Measurements from ENCODE around the gene ZNF324. TPM values are rescaled to one million over a fixed set of nuclear protein-coding genes. Genes with fewer than 3 reads are reported as not detected.

The ZNF324 gene
- total and polyA plus RNA-seq, 2 of the 4 experiments (the other 2 are of a cell fraction): 6.0 to 6.6 TPM

- Histone ChIP-seq H3K18ac (ENCODE audit: low read depth, low read length) (no peak overlapping the region), H3K9ac (ENCODE audit: low read depth, low read length) (no peak overlapping the region), H3K4me2 (ENCODE audit: low read depth, low read length) (no peak overlapping the region), H3K4me1 (ENCODE audit: control insufficient read depth, insufficient read depth, low read length) (no peaks in the 10 kb centered on the region), H4K91ac (ENCODE audit: insufficient read depth, low read depth, low read length) (no peak overlapping the region), H3K36me3 (ENCODE audit: control insufficient read depth, insufficient read depth, low read length) (peaks cover 19% of the 10 kb centered on the region), H3K9me1 (ENCODE audit: insufficient read depth, low read length) (peaks cover 16% of the 10 kb centered on the region; the same call in 1 of the 2 replicates), H3K9me3 (ENCODE audit: control insufficient read depth, insufficient read depth, low read length) (no peaks in the 10 kb centered on the region), H2BK20ac (ENCODE audit: low read depth, low read length) (no peak overlapping the region), H4K20me1 (ENCODE audit: insufficient read depth, low read length) (no peaks in the 10 kb centered on the region), H3K14ac (replicated peaks; ENCODE audit: low read depth, low read length) (no peak overlapping the region), H2BK120ac (ENCODE audit: low read depth, low read length) (no peak overlapping the region), H2BK5ac (ENCODE audit: low read depth, low read length, poor library complexity, severe bottlenecking) (no peak overlapping the region), H4K5ac (ENCODE audit: low read depth, low read length) (no peak overlapping the region), H2BK15ac (ENCODE audit: low read depth, low read length) (no peak overlapping the region), H2AK5ac (ENCODE audit: low read depth, low read length) (no peak overlapping the region), H3K23ac (ENCODE audit: low read depth, low read length) (no peak overlapping the region), H4K8ac (ENCODE audit: low read depth in 2 of 2, low read length in 2 of 2) (no peak overlapping the region), H3K79me1 (ENCODE audit: low read depth in 1 of 2, low read length in 2 of 2) (peaks cover 8 to 13% of the 10 kb centered on the region in 2 experiments; a peak in 2 of 4 replicates), H3K56ac (ENCODE audit: extremely low read depth, insufficient read depth, low read length) (no peak overlapping the region), H3K4ac (ENCODE audit: low read depth, low read length) (no peak overlapping the region), H3K4me3 (ENCODE audit: insufficient read depth, low read depth, low read length) (no peak overlapping the region), H2AK9ac (replicated peaks; ENCODE audit: low read depth, low read length, poor library complexity) (no peak overlapping the region), H2AFZ (replicated peaks; ENCODE audit: low read length, poor library complexity) (no peak overlapping the region), H3K27ac (ENCODE audit: insufficient read depth, low read length) (no peak overlapping the region), H3K27me3 (ENCODE audit: control insufficient read depth, insufficient read depth, low read length) (no peaks in the 10 kb centered on the region)
- TF ChIP-seq MAZ (IDR thresholded peaks at IDR 0.05; ENCODE audit: borderline replicate concordance, low read depth, low read length) (no peak), POLR2A (IDR thresholded peaks at IDR 0.05; ENCODE audit: low read depth, low read length) (no peak), RFX5 (IDR thresholded peaks at IDR 0.05; ENCODE audit: low read depth, low read length) (no peak), MAFK (IDR thresholded peaks at IDR 0.05; ENCODE audit: low read depth, low read length) (no peak), RAD21 (IDR thresholded peaks at IDR 0.05; ENCODE audit: low read length) (no peak), RCOR1 (IDR thresholded peaks at IDR 0.05; ENCODE audit: insufficient replicate concordance, low read length) (no peak), FOS (IDR thresholded peaks at IDR 0.05; ENCODE audit: low read depth, low read length) (no peak), MXI1 (IDR thresholded peaks at IDR 0.05; ENCODE audit: borderline replicate concordance, low read depth, low read length) (no peak), SMC3 (IDR thresholded peaks at IDR 0.05; ENCODE audit: low read depth, low read length) (no peak), CEBPB (IDR thresholded peaks at IDR 0.05; ENCODE audit: low read depth, low read length) (no peak), BHLHE40 (IDR thresholded peaks at IDR 0.05; ENCODE audit: low read depth, low read length) (no peak), CHD1 (IDR thresholded peaks at IDR 0.05; ENCODE audit: low read depth, low read length) (no peak), ELK1 (IDR thresholded peaks at IDR 0.05; ENCODE audit: borderline replicate concordance, low read depth, low read length) (no peak)
- TF ChIP-seq, protein P1, sequence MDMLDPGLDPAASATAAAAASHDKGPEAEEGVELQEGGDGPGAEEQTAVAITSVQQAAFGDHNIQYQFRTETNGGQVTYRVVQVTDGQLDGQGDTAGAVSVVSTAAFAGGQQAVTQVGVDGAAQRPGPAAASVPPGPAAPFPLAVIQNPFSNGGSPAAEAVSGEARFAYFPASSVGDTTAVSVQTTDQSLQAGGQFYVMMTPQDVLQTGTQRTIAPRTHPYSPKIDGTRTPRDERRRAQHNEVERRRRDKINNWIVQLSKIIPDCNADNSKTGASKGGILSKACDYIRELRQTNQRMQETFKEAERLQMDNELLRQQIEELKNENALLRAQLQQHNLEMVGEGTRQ (IDR thresholded peaks at IDR 0.05; ENCODE audit: low read depth, low read length): no peak
- TF ChIP-seq, protein P2, sequence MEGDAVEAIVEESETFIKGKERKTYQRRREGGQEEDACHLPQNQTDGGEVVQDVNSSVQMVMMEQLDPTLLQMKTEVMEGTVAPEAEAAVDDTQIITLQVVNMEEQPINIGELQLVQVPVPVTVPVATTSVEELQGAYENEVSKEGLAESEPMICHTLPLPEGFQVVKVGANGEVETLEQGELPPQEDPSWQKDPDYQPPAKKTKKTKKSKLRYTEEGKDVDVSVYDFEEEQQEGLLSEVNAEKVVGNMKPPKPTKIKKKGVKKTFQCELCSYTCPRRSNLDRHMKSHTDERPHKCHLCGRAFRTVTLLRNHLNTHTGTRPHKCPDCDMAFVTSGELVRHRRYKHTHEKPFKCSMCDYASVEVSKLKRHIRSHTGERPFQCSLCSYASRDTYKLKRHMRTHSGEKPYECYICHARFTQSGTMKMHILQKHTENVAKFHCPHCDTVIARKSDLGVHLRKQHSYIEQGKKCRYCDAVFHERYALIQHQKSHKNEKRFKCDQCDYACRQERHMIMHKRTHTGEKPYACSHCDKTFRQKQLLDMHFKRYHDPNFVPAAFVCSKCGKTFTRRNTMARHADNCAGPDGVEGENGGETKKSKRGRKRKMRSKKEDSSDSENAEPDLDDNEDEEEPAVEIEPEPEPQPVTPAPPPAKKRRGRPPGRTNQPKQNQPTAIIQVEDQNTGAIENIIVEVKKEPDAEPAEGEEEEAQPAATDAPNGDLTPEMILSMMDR (conservative IDR thresholded peaks at IDR 0.05; ENCODE audit: low read depth, low read length): no peak
- in situ Hi-C loops (cut with MboI; ENCODE audit: low sequenced_read_pairs) (no loop called here), dilution Hi-C loops (cut with HindIII; ENCODE audit: low sequenced_read_pairs, unreplicated experiment) (no loop called here), intact Hi-C loops (cut with micrococcal nuclease) (no loop called here)
- ATAC-seq (ENCODE audit: low read depth): no peak
- no peak for DNase-seq
- 99% methylated on average over 21 of the region's 35 CpGs; no CpG with 5 or more reads in 1 of the 2 experiments for WGBS, 2 experiments (ENCODE audit: extremely low coverage in 2 of 2, insufficient read length in 1 of 2)
- ChIA-PET POLR2A (ENCODE audit: unreplicated experiment) (no interaction called here), CTCF (no interaction called here)
- BruUV-seq (replicated peaks): no TSS peak
These were observed 10.8 kb upstream of the ZNF324 start for GRCh38 chr19:58456111-58456510.
